NCI-H2029 (cell line): ENCODE results near the gene LITAF.
"Not testable (repeated sequence)": the region's sequence is repeated elsewhere in the genome, so short reads cannot be mapped to it uniquely, and the experiment has no call there.

Source experiments
- DNase-seq: peaks from one replicate; lab custom pipeline; 2025; lab: John Stamatoyannopoulos, UW

The LITAF gene

DNA sequence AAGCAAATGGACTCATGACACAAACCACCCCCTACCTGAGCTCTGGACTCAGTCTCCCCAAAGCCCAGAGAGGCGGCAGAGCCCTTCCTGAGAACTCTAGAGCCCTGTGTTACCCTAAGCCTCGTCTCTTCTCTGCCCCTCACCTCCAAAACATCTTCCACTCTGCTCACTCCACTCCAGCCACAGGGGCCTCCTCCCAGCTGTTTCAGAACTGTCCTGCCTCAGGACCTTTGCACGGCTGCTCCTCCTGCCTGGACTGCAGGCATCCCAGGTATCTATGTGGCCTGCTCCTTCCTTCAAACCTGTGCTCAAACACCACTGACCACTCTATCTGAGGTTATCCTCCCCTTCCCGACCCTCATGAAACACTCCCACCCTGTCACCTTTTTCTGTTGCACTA lies 12.9 kb upstream of the LITAF start:
- DNase-seq, result no peak

DNA sequence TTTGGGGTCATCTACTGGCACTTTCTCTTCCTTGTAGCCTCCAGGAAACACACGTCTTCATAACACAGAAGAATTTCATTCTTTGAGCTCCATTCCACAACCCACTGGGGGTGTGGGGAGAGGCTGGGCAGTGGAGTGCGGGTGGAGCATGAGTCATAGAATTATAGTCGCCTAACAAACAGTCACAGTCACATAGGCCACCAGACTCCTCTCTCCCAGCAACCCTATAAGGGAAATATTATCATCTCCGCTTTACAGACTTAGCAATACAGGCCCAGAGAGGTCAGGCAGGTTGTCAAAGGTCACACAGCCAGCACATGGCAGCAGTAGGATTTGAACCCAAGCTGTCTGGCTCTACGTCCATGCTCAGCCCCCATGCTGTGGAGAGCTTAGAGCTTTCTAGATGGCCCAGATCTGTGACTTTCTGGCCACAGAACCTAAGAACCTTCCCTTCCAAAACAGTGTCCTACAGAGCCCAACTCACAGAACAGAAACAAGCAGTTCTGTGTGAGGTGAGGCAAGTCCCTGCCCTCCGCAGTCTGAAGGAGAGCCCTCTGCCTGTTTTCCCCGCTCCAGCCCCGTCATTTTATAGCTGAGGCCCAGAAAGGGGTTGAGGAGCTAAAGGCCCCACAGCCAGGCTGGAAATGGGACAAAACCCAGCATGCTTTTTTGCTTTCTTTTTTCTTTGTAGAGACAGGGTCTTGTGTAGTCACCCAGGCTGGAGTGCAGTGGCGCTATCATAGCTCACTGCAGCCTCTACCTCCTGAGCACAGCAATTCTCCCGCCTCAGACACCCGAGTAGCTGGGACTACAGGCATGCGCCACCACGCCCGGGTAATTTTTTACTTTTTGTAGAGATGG lies 10.7 kb upstream of the LITAF start:
- DNase-seq, result no peak

DNA sequence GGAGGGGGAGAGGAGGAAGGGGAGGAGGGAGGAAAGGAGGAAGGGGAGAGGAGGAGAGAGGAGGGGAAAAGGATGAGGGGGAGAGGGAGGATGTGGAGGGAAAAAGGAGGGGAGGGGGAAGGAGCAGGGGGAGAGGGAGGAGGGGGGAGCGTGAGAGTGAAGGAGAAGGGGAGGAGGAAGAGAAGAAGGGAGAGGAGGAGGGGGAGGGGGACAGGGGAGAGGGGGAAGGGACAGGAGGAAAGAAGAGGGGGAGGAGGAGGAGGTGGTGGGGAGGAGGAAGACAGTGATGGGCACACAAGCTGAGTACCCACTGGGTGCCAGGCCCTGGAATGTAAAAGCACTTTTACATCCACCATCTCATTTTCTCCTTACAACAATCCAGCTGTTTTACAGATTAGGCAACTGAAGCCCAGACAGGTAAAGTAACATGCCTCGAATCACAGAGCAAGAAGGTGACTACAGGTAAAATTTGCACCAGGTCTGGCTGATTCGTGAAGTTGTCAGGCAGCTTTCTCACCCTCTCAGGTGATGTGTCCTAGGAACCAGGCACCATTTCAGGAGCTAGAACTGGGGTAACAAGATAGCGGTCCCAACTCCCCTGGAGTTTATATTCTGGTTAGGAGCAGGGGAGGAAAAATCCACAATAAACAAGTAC lies 10.0 kb upstream of the LITAF start:
- DNase-seq, result no peak

DNA sequence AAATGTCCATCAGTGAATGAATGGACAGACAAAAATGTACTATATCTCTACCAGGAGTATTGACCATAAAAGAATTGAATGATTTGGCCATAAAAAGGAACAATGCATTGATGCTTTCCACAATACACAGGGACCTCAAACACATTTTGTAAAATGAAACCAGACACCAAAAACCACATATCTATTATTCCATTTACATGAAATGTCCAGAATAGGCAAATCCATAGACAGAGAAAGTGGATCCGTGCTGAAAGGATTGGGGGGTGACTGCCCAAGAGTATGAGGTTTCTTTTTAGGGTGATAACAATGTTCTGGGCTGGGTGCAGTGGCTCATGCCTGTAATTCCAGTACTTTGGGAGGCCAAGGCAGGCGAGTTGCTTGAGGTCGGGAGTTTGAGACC lies 6.9 kb upstream of the LITAF start:
- no peak for DNase-seq

DNA sequence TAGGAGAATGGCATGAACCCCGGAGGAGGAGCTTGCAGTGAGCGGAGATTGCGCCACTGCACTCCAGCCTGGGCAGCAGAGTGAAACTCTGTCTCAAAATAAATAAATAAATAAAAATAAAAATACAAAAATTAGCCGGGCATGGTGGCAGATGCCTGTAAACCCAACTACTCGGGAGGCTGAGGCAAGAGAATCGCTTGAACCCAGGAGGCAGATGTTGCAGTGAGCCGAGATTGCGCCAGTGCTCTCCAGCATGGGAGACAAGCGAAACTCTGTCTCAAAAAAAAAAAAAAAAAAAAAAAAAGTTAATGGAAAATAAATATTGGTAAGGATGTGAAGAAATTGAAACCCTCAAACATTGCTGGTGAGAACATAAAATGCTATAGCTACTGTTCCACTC lies 6.4 kb upstream of the LITAF start:
- DNase-seq, result not testable (repeated sequence)

DNA sequence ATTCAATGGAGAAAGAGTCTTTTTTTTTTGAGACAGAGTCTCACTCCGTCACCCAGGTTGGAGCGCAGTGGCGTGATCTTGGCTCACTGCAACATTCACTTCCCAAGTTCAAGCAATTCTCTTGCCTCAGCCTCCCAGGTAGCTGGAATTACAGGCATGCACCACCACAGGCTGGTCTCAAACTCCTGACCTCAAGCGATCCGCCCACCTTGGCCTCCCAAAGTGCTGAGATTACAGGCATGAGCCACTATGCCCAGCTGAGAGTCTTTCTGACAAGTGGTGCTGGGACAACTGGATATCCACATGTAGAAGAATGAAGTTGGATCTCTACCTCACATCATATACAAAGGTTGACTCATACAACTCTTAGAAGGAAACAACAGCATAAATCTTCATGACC lies 4.9 kb upstream of the LITAF start:
- not testable (repeated sequence) for DNase-seq

DNA sequence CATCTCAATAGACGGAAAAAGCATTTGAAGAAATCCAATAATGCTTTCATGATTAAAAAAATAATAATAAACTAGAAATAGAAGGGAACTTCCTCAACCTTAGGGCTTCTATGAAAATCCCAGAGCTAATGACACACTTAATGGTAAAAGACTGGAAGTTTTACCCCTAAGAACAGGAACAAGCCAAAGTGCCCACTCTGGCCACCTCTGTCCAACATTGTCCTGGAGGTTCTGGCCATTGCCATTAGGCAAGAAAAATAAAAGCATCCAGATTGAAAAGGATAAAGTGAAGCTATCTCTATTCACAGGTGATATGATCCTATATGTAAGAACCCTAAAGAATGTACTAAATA lies 2.5 kb upstream of the LITAF start:
- DNase-seq, result no peak

DNA sequence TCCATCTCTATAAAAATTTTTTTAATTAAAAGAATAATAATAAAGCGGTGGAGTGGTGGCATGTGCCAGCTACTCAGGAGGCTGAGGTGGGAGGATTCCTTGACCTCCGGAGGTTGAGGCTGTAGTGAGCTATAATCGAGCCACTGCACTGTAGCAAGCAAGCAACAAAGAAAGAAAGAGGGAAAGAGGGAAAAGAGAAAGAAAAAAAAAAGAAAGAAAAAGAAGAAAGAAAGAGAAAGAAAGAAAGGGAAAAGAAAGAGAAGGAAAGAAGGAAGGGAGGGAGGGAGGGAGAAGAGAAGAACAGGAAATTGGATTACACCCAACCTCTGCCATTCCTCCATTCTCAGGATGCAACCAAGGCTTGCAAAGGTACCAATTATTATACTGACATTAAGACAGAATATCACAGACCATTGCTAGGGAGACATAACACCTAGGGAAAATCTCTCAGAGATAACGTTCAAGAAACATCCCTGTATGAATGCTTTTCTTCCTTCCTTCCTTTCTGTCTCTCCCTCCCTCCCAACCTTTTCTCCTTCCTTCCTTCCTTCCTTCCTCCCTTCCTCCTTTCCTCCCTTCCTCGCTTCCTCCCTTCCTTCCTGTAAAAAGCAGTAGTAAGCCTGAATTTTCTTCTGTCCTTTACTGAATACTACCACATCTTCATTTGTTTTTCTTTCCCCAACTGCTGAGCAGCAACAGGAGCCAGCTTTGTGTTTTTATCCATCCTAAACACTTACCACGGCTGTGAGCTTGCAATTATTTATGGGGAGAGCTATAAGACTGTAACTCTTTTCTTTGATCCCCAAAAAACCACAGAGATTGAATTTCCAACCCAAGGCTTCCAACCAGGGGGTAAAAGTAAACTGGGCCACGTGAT lies 1.8 kb upstream of the LITAF start:
- no peak for DNase-seq

DNA sequence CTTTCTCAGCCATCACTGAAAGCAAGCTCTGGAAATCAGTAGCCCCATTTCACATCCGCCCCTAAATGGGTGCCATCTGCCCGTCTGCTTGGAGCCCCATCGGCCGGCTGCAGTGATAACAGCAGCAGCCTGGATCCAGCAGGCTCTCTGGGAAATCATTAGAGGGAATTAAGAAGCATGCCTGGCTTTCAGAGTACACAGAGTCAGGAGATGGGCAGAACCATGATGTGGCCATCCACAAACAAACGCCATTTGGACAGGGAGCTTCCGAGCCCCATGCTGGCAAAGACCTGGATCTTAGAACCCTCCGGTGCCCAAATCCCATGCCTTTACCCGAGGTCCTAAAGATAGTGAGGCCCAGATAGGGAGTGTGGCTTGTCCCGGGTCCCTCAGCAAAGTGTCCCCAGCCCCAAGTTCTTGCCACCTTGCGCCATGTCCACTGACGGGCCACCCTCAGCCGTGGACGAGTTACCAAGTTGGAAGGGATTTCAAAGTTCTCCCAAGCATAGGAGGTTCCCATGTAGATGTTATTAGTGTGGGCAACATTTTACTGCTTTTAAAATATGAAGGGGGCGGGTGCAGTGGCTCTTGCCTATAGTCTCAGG lies 1.0 kb upstream of the LITAF start:
- DNase-seq, result no peak

DNA sequence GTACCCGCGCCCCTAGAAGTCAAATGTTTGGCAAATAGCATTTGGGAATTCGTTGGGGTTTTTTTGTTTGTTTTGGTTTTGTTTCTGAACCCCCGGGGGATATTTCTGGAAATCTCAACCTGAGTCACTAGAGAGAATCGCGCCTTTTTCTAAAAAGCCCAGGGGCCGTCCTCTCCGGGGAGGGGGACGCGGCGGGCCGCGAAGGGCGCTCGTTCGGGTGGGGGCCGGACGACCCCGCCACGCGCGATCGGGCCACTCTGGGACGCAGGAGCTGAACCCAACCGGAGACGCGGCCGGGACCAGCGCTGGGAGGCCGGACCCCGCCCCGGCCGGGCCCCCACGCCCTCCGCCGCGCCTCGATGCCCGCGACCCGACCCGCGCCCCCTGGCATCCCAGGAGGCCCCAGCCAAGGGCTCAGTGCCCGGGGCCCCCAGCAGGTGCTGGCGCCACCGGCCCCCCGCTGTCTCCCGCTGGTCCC lies 302 bp downstream of the LITAF start:
- no peak for DNase-seq

DNA sequence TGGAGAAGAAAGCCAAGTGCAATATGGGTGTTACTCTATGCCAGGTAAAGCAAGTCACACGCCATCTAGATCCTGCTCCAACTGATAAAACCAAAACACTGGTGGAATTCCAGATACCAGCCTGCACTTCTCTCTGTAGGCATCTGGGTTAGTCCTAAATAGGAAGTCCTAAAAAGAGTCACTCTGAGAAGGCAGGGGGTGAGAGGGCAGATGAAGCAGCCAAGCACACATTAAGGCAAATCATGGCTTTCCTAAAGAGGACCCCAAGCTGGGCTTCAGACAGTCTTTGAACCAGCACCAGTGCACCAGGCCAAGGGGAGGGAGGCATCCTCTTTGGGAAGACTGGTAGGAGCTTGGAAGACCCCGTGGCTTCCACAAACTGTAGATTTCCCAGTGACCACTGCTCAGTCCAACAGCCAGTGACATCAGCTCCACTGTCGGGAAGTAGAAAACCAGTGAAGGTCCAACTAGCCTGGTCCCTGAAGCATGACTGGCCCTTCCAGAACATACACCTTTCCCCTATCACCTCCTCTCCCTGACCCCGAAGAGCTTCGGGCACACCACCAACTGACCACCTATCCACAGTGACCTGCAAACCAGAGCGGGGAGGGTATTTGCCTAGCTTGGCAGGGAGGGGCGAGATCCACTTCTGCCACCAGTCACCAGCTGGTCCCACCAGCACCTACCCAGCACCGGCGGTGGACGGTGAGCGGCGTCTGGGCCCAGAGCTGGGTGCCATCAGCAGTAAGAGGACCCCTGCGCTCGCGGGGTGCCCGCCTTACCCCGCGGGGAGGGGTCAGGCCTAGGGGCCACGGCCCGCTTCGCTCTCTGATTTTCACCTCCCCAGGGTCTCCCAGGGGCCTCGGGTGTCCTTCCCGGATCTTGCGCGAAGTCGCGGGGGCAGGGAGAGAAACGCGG lies 1.0 kb downstream of the LITAF start:
- no peak for DNase-seq

DNA sequence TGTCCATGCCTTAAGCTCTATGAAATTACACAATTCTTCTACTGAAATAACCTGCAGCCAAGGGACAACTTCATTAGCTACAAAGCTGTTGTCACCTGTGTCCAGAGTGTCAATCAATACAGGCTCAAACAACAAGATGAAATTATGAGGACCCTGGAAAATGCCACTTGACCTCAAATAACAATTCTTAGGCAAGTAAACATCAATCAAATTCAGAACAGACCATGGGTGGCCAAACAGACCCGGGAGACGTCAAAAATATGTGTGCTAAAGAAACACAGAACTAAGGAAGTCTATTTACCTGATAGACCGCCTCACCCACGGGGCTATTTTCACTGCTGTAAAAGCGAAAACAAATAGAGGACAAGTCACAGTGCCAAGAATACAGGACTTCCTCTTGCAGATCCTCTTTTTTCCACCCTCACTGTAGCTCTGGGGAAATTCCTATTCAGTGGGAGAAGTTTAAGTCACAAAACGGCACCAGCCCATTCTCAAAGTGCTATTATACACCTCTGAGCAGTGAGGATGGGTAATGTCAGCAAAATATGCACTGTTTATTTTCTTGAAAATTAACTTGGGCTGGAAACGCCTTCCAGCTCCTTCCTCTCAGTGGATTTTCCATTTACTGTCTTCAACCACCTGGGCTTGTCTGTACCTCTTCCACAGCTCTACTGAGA lies 2.7 kb downstream of the LITAF start:
- DNase-seq, result peak; percentile 49

DNA sequence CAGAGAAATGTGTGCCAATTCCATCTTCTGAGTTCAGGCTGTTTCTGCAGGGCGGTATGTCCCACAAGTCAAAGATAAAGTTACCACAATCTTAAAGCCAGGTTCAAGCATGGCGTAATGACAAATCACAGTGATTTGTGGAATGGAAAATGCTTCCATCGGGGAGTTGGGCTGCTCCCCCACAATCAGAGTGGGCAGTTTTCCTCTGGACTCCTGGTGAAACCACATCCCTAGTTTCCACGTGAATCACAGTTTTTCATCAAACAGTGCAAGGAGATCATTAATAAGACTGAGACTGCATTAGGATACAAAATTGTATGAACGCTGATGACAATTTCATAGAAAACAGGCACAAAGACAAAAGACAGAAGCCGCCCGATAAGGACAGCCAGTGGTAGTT lies 3.6 kb downstream of the LITAF start:
- DNase-seq, result no peak

DNA sequence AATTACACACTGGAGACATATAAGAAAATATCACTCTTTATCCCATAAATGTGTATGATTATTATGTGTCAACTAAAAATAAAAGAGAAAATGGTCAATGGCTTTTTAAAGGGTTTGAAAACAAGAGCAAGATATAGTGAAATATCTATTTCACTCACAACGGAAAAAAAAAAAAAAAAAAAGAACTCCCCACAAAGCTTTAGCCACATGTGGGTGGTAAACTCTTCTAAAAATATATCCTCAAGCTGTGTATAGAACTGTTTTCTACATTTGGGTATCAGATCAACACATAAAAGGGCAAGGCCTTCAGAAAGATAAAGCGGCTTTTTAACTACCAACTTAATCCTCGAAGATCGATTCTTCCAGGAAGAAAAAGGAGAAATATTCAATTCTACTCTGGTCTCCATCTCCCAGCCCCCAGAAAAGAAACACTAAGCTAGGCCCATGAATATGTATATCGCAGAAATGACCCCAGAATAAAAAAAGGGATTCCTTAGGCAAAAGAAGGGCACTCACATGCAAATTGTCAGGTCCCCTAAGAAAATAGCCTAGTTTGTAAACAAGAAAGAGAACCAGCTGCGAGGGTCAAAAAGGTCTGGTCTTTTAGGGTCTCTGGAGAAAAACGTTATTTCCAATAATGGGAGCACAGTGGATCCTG lies 4.4 kb downstream of the LITAF start:
- no peak for DNase-seq

DNA sequence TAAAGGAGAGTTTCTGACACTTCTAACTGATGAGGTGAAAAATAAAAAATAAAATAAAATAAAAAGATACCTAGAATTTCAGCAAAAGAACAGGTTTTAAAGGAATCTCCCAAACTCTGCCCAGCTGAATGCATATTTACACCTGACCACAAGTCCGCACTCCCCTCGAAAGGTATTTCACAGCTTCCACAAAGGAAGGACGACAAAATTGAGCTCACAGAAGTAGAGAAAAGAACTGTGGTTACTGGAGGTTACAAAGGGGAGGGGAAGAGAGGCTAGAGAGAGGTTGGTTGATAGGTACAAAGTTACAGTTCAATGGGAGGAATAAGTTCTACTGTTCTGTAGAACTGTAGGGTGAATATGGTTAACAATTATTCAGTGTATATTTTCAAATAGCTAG lies 5.0 kb downstream of the LITAF start:
- DNase-seq, result no peak

DNA sequence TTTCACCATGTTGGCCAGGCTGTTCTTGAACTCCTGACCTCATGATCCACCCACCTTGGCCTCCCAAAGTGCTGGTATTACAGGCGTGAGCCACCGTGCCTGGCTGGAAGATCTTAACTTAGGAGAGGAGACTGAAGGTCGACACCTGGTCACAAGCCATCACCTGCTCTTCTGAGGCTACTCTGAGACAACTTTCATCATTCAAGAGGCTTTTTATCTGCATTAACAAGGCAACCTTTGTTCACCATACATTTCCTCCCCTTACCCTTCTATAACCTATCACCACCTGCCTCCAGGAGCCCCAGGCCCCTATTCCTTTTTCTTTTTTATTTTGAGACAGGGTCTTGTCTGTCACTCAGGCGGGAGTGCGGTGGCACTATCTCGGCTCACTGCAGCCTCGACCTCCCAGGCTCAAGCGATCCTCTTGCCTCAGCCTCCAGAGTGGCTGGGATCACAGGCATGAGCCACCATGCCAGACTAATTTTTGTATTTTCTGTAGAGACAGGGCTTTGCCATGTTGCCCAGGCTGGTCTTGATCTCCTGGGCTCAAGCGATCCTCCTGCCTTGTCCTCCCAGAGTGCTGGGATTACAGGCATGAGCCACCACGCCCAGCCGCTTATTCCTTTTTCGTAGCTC lies 6.2 kb downstream of the LITAF start:
- no peak for DNase-seq

DNA sequence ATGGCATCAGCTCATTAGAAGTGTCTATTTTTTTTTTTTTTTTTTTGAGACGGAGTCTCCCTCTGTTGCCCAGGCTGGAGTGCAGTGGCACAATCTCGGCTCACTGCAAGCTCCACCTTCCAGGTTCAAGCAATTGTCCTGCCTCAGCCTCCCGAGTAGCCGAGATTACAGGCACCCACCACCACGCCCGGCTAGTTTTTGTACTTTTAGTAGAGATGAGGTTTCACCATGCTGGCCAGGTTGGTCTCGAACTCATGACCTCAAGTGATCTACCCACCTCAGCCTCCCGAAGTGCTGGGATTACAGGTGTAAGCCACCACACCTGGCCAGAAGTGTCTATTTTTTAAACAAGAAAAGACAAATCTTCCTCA lies 9.4 kb downstream of the LITAF start:
- DNase-seq, result not testable (repeated sequence)

DNA sequence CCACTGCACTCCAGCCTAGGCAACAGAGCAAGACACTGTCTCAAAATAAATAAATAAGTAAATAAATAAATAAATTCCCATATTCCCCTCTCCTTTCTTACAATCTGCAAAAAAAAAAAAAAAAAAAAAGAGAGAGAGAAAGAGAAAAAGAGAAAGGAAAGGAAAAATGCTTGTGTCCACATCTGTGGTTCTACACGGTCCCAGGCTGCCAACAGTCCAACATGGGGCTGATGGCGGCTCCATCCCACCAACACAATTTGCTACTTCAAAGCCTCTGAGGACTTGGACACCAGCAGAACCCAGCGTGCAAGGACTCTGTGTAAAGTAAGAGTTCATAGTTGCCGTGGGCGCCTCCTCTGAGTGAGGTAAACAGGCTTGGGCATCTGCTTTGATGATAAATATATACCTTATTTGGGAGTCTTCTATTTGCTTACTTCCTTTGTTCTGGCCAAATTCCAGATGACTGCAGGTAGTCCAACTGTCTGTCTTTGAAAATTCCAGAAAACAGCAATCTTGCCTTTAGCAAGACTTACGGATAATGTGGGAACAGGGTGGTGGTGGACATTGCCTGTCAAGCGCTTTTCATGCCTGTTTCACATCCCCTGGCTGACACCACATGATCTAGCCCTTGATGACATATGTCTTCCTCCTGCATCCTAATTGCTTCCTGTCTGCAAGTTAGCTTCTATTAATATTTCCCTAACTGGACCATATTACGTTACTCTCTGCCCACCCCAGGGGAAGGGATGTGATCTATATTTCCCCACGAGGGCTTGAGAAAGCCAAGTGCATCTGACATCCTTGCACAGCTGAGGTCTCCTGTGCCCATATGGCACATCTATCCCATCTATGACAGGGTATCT lies 10.1 kb downstream of the LITAF start:
- DNase-seq, result peak; percentile 28

DNA sequence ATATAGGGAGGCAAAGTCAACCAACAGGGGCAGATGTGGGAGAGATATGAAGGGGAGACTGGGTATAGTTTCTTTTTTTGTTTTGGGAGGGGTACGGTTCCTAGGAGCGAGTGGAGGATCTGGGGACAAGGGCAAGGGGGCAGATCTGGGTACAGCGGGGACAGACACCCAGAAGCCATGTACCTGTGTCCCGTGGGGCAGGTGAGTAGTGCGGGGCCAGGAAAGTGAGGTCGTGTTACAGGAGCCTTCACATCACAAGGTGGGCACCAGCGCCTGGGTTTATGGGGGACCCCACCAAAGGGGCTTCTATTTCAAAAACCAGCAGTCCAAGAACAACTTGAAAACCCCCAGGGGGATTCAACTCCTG lies 11.5 kb downstream of the LITAF start:
- no peak for DNase-seq
